A549 treated with GW870086 at 1 μM for 4 hours (cell line): Measurements from ENCODE around the gene RPL10A. TPM values are rescaled to one million over a fixed set of nuclear protein-coding genes. Genes with fewer than 3 reads are reported as not detected.

Source experiments
- total RNA-seq: library from RNA; stranded (reverse); fragments of 200-300 nt; extraction: Qiagen RNA extraction; gene quantifications from 5 replicates; pipeline ENCODE4 v1.2.3, GENCODE V29; 2022; ENCODE audit warnings: low read depth

The RPL10A gene
- total RNA-seq = 1,499 to 1,536 TPM (median 1,517 TPM) in 5 replicates

DNA sequence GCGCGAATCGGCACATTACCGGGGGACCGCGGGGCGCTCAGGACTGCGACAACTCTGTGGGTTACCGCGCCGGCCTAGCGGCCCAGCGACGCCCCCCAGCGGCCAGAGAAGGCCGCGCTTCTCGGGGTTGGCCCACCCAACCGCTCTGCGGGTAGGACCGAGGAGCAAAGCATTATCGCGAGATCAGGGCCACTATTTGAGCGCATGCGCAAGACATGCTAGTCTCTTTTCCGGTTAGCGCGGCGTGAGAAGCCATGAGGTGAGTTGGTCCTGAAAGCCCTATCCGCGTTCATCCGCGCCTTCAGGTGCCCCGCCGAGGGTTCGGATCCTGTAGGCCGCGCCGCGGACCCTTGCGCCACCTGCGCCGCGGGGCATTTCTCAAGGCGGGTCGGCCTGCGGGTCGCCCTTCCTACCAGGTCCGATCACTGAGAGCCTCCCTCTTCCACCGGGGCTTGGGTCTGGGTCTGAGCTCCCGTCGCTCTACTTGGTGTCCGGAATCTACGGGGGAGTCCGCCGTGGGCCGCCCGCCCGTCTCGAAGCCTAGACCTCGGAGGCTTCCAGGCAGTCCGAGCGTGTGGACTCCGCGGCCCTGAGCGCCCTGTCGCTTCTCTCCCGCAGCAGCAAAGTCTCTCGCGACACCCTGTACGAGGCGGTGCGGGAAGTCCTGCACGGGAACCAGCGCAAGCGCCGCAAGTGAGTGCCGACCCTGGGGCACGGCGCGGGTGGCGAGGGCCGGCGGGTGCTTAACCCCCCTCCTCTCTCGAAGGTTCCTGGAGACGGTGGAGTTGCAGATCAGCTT is at the start of gene RPL10A:
TSS of gene RPL10A (plus strand) at position 221 of the 799 bp plus-strand sequence. CDS start at position 255, 34 bp downstream.

GRCh38 chr6:35452183-35453090 is 15.8 kb upstream of the RPL10A start, which contains the start of gene FANCE:
FANCE (plus strand) TSS chr6:35452338; CDS start chr6:35452546, 208 bp downstream.

GRCh38 chr6:35496841-35497570 is 28.8 kb downstream of the RPL10A start, which contains the start of gene TEAD3:
TEAD3 (minus strand) TSS chr6:35497079.

DNA sequence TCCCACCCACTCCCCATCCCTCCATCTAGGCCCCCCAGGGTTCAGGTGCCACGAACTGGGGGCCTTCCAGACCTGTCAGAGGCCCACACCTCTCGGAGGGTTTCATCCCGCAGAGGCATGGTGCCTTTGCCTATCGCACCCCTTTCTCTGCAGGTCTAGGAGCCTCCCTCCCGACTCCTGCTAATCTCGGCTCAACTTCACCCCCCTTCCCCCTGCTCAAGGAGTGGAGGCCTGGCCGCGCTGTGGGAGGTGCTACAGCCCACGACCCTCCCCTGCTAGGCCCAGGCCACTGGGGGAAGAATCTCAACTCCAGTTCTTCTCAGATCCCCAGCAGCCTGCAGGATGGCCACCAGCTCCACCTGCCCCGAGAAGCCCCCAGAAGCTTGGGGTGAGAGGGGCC is 44.5 kb downstream of the RPL10A start, which contains the start of gene TULP1:
TSS of gene TULP1 (minus strand) at position 157 of the 400 bp plus-strand sequence. CDS start at position 119, 38 bp downstream.

Other genes starting within 250 kb of the RPL10A start
- 7.6 to 9.6 TPM (median 9.1 TPM) in 5 replicates for gene ZNF76, start 208.7 kb upstream of the RPL10A start, total RNA-seq
- 0.06 TPM in 1 of 5 replicates, not detected in the others for gene DEF6, start 170.6 kb upstream of the RPL10A start, total RNA-seq
- 5.1 to 6.6 TPM (median 5.8 TPM) in 5 replicates for gene PPARD, start 125.8 kb upstream of the RPL10A start, total RNA-seq
- gene FANCE, start 16.1 kb upstream of the RPL10A start, total RNA-seq = 2.6 to 3.8 TPM (median 3.2 TPM) in 5 replicates
- gene TEAD3, start 28.7 kb downstream of the RPL10A start, total RNA-seq = 5.0 to 7.6 TPM (median 6.7 TPM) in 5 replicates
- gene TULP1, start 44.5 kb downstream of the RPL10A start, total RNA-seq = not detected in 5 replicates
- 40.6 to 57.1 TPM (median 47.9 TPM) in 5 replicates for gene FKBP5, start 220.5 kb downstream of the RPL10A start, total RNA-seq